ENCODE measurements around the gene UBR1. TPM values are rescaled to one million over a fixed set of nuclear protein-coding genes. Genes with fewer than 3 reads are reported as not detected.

Gene UBR1
- total RNA-seq, 1 experiment from 2014 or later, result 22.2 TPM

- H3K18ac ChIP-seq (ENCODE audit: insufficient read length, low read depth, low read length), result no peak overlapping the region
- no peak overlapping the region for H3K14ac ChIP-seq (ENCODE audit: insufficient read depth, low read length)
- no peak overlapping the region for H2BK12ac ChIP-seq (ENCODE audit: insufficient read length, low read depth, low read length)
- H3K4me2 ChIP-seq (ENCODE audit: insufficient read depth, insufficient read length, low read length), result no peak overlapping the region
- H2BK15ac ChIP-seq (ENCODE audit: low read depth, low read length), result no peak overlapping the region
- H3K79me1 ChIP-seq (ENCODE audit: insufficient read depth, low read depth, low read length, poor library complexity, severe bottlenecking), result no peaks in the 10 kb centered on the region
- no peaks in the 10 kb centered on the region for H4K20me1 ChIP-seq (ENCODE audit: control insufficient read depth, insufficient read depth, insufficient read length)
- no peak overlapping the region for H3K27ac ChIP-seq (ENCODE audit: insufficient read length, low read depth, low read length)
- H4K5ac ChIP-seq (ENCODE audit: insufficient read length, low read depth, low read length), result no peak overlapping the region
- TF ChIP-seq CTCF (conservative IDR thresholded peaks at IDR 0.05), result no peak
- H2BK5ac ChIP-seq (ENCODE audit: insufficient read length, low read length), result no peak overlapping the region
- no peak overlapping the region for H2BK20ac ChIP-seq (ENCODE audit: low read depth, low read length, poor library complexity, severe bottlenecking)
- no peak overlapping the region for H3K4ac ChIP-seq (ENCODE audit: low read depth, low read length)
- H3K79me2 ChIP-seq (ENCODE audit: insufficient read depth, low read length), result no peaks in the 10 kb centered on the region
- WGBS (ENCODE audit: extremely low coverage, insufficient read length, low lambda C conversion rate), result no CpG with 5 or more reads among the region's 2 CpGs
- H3K4me1 Mint-ChIP-seq, result peaks cover 2 to 8% of the 10 kb centered on the region in 2 experiments
- no peaks in the 10 kb centered on the region for H3K27me3 ChIP-seq (ENCODE audit: insufficient read depth, low read length)
- H3K9me3 Mint-ChIP-seq, result peaks cover 9 to 16% of the 10 kb centered on the region in 2 experiments
- H3K27ac Mint-ChIP-seq, result no peak overlapping the region
- no peak overlapping the region for H3K4me3 Mint-ChIP-seq
- H2AK5ac ChIP-seq (ENCODE audit: insufficient read length, low read length), result no peak overlapping the region
- no peak overlapping the region for H3K56ac ChIP-seq (ENCODE audit: insufficient read length, low read depth, low read length)
- H3K4me1 ChIP-seq (ENCODE audit: insufficient read depth, low read length), result no peaks in the 10 kb centered on the region
- H3K36me3 Mint-ChIP-seq (ENCODE audit: insufficient read depth in 1 of 3, low read depth in 3 of 3), result no peaks in the 10 kb centered on the region
- H3K27me3 Mint-ChIP-seq (ENCODE audit: low read depth), result peaks cover 32% of the 10 kb centered on the region
- H3T11ph ChIP-seq (ENCODE audit: low read length), result no peak overlapping the region
- no peak overlapping the region for H2AFZ ChIP-seq (ENCODE audit: low read length)
- no peak overlapping the region for H2BK120ac ChIP-seq (ENCODE audit: low read depth, low read length, poor library complexity, severe bottlenecking)
- DNase-seq, result no peak
- H4K8ac ChIP-seq (replicated peaks; ENCODE audit: insufficient read length, low read depth, low read length), result no peak overlapping the region
- H3K23ac ChIP-seq (ENCODE audit: insufficient read length, low read depth, low read length), result no peak overlapping the region
- H3K9me3 ChIP-seq (ENCODE audit: control insufficient read depth, low read depth, low read length), result no peaks in the 10 kb centered on the region
- H3K23me2 ChIP-seq (ENCODE audit: insufficient read length, low read depth, low read length, poor library complexity, severe bottlenecking), result no peaks in the 10 kb centered on the region
- no peak overlapping the region for H4K91ac ChIP-seq (ENCODE audit: insufficient read length, low read depth, low read length)
- H3K9ac ChIP-seq (ENCODE audit: extremely low read depth, insufficient read length, low read length), result no peak overlapping the region
Observed at GRCh38 chr15:43127752-43128151, 21.9 kb upstream of the UBR1 start.
